GM21360 (cell line): ENCODE results near the gene MRPL28.
A peak's percentile ranks its signal among the peaks of the same experiment; 100 is the strongest.
"Not testable (repeated sequence)": the region's sequence is repeated elsewhere in the genome, so short reads cannot be mapped to it uniquely, and the experiment has no call there.

Experiments
- ATAC-seq: cut with Tn5 transposase; IDR thresholded peaks from one replicate; pipeline ENCODE4 v1.9.1; 2021; ENCODE audit warnings: mild to moderate bottlenecking, moderate library complexity; ENCODE audit not compliant: unreplicated experiment

MRPL28 gene

DNA sequence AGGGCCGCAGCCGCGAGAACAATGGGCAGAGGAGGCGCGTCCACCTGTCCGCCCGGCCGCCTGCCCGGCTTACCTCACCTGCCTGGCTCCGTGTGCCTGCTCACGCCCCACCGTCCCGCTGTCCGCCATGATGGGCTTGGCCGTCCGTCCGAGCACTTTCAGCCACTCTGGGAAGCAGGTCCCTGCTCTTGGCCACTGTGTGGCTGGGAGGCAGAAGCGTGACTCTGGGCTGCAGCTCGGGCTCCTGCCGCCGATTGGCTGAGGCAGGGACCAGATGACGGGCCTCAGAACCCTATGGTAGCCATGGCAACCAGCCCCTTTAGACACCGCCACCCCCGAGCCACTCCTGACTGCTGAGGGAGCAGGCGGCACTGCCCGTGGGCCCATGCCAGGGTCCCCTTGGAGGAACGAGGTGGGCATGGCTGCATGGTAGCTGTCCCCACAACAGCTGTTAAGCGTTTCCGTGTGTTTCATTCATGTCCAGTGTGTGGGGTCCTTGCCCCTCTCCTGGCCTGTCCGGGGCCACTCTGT is 8.9 kb downstream of the MRPL28 start:
- no peak for ATAC-seq

DNA sequence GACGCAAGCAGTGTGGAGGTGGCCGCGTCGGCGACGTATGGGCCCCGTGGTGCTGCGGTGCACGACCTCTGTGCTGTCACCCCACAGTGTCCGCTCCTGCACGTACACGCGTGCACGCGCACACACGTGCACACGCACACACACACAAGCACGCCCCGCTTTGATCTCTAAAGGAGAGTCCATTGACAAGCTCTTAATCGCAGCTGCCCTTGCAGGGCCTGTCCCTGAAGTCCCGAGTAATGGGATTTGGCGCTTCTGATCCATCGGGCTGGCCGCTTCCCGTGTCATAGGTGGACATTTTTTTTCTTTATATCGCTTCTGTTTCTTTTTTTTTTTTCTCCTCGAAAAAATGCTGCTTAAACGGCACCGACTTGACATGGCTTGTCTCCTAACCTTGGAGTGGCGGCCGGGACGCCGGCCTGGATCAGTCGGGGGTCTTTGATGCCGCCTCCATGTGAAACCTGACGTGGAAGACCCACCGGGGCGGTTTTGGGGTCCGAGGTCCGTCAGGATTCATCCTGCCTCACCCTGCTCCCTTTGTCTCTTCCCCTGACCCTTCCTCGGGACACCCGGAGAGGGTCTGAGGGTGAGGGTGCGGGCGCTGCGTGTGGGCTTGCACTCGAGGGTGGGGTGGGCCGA is 9.5 kb downstream of the MRPL28 start:
- no peak for ATAC-seq

DNA sequence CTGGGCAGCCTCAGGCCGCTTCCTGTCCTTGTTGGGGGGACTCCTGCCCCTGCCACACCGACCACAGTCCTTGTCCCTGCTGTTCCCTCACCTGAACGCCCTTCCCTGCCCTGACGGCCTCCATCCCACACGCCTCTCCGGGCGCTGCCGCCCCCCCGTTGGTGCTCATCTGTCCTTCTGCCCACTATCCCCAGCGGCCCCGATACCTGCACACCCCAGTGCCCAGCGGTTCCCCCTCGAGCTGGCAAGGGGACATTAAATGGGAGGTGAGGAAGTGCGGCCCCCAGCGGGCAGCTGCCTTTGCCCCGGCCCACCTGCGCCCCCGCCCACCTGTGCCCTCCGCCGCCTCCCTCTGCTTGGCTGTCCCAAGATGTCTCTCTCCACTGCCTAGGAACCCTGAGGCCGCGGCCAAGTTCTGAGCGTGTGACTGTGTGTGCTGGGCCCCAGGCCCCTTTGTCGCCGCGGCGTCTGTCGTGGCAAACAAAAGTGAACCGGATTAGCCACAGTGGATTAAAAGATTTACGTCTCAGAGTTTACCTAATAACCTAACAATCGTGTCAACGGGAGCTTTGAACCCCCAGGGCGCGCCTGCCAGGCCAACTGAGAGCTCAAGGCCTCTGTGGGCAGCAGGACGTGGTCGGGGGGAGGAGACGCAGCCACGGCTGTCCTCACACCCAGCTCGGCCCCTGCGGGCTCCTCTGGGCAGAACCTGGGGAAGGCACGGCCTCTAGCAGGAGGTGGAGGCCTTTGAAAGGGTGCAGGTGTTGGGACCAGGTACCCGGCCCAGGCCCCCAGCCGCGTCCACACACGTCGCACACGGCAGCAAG is 10.3 kb downstream of the MRPL28 start:
- ATAC-seq: no peak

DNA sequence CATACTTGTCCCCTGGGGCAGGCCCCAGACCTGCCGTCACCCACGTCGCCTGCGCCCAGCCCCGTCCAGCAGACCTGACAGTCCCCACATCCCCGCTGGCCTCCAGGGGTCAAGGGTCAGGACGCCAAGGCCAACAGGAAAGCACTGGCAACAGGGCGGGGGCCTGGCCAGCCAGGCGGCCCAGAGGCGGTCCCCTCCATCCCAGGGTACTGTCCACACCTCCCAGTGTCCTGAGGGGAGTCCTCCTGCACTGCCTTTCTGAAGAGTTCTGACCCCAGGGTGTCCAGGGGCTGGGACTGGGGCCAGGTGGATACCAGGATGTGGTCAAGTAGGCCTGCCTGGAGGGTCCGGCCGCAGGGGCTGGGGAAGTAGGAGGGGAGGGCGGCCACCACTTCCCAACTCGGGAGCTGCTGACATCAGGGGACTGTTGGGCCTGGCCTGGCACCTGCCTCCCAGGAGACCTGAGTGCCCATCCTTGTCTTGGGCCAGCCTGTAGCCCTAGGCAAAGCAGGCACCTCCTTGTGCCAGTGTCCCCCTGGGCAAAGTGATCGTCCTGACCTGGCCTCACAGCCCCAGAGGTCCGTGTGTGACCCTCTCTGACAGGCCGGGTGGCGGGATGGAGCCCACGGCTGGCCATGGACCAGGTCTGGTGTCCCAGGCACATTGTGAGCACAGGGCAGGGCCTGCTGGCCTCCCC is 11.1 kb downstream of the MRPL28 start:
- no peak for ATAC-seq

DNA sequence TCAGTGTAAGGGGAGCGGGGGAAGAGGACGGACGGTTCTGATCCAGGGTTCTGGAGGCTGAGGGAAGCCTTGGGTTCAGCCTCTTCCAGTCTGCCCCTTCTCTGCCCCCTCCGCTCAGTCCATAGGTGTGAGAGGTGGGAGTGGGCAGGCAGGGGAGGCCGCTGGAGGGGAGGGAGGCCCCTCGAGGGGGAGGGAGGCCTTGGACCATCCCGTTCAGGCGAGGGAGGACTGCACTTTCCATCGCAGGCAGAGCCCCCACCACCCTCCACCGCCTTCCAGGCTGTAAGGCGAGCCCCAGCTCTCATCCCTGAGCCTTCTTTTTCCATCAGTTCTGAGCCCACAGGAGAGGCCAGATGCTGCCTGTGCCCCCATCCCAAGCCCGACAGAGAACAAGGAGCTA is 13.6 kb downstream of the MRPL28 start:
- ATAC-seq: no peak

DNA sequence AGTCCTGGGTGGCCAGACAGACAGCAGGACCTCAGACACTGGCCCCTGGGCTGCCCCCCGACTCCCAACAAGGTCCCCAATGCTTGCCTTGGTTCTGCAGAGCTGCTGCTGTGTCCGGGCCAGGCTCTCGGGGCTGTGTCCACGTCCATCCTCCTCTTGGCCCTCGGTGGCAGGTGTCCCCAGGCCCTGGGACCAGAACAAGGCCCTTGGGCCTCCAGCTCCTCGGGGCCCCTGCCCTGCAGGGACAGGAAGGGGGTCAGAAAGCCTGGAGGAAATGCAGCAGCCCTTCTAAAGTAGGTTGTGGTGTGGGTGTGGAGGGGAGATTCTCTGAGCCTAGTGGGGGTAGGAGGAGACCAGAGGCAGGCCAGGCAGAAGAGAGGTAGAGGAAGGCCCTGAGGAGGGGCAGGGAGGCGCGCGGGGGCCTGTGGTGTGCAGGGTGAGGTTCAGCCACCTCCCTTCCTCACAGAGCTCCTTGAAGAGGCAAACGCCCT is 15.3 kb downstream of the MRPL28 start:
- no peak for ATAC-seq

DNA sequence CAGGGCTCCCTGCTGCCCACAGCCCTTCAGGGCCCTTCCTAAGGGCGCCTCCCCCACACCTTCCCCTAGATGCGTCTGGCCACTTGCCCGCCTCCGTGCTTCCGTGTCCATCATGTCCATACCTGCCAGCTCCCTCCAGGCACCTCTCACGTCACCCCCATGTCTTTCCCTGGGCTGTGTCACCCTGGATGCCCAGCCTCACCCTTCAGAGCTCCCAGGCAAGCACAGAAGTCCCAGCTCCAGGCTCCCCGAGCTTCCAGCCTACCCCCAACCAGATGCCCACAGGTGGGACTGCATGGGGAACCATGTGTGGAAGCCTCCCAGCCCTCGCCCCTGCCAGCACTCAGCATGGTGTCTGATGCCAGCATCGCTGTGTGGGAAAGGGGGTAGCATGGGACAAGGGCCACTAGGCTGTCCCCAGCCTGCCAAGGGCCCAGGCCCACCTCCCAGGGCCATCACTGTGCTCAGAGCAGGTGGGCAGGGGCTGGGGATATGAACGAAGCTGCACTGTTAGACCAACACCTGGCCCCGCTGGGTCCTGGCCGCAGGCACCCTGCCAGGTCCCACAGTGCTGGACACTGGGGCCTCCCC is 16.0 kb downstream of the MRPL28 start:
- no peak for ATAC-seq

DNA sequence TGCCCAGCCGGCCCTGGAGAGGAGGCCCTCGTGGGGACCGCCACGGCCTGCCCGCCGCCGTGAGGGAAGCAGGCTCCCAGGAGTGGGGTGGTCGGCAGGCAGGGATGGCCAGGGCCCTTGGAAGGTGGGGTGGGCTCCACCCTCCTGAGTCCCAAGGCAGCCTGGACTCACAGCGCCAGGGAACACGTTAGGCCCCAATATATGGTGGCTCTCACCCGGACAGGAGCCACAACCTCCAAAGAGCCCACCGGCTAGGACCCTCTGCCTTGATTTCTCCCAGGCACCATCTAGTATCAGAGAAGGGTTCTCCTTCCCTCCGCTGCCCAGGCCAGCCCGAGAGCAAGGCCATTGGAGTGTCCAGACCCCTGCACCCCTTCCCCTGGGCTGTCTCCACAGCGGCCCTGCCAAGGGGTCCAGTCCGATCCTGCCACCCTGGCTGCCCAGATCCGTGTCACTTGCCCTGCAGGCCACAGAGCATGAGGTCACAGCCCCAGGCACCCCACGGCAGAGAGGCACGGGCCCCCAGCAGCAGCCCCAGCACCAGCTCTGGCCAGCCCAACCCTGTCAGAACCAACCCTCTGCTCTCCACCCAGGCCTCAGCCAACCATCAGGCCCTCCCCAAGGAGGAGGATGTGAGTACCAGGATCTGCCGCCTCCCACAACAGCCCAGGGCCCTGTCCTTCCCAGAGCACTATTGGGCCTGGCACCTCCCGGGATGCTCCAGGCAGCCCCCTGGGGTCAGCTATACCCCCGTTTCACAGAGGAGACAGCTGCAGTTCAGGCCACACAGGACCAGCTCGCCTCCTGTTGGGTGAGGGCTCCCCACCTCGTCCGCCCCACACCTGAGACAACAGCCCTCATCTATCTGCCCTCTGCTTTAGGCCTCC is 16.7 kb downstream of the MRPL28 start:
- ATAC-seq: no peak

DNA sequence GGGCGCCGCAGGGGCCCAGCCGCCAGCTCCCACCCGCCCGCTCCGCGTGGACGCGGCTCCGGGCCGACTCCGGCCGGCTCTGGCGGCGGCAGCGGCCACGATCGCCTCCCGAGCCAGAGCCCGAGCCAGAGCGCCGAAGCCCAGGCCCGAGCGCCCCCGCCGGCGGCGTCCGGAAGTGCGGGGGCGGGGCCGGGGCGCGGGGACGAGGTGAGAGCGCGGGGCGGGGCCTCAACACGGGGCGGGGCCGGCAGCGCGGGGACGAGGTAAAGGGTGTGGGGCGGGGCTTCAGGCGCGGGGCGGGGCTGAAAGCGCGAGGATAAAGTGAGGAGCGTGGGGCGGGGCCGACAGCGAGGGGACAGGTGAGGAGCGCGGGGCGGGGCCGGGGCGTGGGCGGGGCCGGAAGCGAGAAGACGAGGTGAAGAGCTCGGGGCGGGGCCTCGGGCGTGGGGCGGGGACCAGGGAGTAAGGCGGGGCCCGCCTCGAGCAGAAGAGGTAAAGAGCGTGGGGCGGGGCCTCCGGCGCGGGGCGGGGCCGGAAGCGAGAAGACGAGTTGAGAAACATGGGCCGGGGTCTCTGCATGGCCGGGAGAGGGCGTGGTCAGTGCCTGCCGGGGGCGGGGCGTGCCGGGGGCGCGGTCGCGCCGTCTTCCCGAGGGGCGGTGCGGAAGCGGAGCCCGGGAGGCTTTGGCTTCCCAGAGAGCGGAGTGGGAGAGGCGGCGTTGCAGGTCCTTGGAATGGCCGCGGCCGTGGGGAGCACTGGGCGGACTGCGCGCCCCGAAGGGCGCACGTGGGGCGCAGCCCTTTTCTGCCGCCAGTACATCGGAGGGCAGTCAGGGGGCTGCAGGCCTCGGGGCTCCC is 17.6 kb downstream of the MRPL28 start, which contains the start of gene AXIN1:
AXIN1 (minus strand) TSS at position 177 of the 857 bp plus-strand sequence. CDS start 5,698 bp downstream, outside the sequence.
- peak; percentile 69 for ATAC-seq

DNA sequence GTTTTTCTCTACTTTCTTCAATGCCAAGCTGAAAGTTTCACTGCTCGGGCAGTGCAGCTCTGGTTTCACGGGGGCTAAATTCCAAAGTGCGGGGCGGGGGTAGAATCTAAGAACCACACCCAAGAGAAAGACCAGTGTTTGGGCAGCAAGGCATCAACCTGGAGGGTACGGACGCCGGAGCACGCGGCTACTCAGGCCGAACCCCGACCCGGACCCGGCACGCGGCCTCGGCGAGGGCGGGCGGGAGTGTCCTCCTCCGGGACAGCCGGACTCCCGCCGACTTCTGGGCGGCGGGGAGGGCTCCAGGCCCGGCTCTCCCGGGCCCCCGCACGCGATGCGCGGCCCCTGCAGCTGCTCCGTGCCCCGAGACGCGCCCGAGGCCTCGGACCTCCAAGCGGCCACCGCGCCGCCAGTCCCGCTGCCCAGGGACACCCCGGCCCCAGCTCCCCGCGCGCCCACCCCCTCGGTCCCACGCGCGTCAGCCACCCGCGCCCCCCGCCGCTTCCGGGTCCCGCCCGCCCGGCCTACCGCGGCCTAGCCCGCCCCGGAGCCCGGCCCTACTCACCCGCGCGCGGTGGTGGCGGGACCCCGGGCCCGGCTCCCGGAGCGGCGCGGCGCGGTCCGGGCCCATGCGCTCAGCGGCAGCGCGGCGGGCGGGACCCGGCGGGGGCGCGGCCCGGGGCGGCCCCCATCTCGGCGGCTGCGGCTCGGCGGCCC is 18.4 kb downstream of the MRPL28 start:
- peak; percentile 35 for ATAC-seq

DNA sequence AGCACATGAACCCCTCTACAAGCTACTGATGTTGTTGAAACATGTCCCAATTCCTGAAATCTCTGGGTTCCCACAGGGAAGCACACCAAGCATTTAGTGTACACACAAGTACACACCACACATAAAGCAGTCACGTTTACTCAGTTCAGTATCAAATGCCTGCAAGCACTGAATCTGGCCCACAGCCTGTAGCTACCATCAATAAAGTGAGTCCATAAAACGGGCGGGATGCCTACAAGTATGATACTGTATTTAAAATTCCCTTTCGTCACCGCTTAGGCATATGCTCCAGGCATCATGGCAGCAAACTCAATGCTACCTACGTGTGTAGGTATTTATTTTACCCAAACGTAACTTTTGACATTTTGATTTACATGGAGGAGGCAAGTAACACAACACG is 20.1 kb downstream of the MRPL28 start:
- ATAC-seq: no peak

DNA sequence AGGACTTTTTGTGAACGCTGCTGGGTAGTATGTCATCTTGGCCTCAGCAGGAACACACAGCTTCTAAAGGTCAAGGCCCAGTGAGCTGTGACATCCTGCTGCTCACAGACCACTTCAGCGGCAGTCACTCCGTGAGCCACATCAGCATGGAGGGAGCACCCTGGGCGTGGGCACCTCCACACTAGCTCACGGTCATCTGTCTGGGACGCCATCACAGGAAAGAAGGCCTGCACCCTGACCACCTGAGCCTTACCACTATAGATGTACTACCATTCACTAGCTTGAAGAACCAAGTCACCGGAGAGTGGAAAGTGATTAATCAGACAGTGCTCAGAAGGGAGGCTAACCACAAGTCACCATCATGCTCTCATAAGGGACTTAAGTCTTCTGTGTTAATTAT is 21.1 kb downstream of the MRPL28 start:
- ATAC-seq: no peak

DNA sequence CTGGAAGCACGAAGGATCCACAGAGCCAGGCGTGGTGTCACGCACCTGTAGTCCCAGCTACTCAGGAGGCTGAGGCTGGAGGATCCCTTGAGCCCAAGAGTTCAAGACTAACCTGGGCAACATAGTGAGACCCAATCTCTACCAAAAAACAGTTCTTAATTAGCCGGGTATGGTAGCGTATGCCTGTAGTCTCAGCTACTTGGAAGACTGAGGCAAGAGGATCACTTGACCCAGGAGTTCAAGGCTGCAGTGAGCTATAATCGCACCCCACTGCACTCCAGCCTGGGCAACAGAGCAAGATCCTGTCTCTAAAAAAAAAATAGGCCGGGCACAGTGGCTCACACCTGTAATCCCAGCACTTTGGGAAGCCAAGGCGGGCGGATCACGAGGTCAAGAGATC is 21.8 kb downstream of the MRPL28 start:
- ATAC-seq: not testable (repeated sequence)

DNA sequence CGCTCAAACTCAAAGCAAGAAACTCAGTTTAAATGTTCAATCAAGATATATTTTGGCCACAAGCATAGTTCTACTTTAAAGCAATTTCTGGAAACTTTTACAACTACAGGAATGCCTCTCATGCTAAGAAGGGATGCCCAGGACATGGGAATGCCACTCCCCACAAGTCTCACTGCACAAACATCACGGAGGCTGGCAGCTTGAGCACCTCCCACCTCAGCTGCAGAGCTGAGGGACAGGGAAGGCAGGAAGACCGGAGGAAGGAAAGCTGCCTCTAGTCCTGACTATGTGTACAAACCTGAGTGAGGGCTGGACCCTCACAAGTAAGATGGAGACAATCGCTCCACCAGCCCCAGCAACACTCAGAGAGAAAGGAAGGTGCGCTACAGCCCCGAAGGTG is 23.1 kb downstream of the MRPL28 start:
- ATAC-seq: no peak

DNA sequence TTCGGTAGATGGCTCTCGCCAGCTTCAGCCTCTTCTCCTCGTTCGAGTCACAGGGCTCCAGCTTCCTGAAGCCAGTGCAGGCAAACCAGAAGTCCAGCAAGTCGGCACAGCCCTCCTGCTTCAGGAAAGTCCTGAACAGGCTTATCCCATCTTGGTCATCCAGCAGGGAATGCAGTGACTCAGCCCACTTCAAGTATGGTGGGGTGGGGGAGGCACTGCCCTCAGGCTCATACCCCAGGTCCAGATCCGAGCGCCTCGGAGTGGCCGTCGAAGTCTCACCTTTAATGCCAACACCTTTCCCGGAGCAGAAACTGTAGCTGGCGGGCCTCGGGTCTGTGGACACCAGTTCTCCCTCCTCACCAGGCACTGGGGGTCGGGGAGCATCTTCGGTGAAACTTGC is 23.8 kb downstream of the MRPL28 start:
- ATAC-seq: no peak

DNA sequence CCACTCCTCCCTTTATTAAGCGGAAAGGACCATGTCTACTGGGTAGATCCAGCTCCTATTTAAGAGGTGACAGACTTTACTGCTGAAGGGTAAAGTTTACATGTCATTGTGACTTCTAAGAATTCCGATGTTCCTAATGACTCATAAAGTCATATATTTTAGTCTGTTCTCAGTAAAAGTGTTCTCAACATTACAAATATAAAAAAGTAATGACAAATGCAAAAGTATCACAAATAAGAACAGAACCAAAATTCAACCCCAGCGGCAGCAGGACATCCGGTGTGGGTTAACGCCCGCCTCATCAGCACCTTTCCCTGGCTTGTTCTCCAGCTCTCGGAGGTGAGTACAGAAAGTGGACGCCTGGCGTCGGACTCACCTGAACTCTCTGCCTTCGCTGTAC is 24.6 kb downstream of the MRPL28 start:
- ATAC-seq: no peak

DNA sequence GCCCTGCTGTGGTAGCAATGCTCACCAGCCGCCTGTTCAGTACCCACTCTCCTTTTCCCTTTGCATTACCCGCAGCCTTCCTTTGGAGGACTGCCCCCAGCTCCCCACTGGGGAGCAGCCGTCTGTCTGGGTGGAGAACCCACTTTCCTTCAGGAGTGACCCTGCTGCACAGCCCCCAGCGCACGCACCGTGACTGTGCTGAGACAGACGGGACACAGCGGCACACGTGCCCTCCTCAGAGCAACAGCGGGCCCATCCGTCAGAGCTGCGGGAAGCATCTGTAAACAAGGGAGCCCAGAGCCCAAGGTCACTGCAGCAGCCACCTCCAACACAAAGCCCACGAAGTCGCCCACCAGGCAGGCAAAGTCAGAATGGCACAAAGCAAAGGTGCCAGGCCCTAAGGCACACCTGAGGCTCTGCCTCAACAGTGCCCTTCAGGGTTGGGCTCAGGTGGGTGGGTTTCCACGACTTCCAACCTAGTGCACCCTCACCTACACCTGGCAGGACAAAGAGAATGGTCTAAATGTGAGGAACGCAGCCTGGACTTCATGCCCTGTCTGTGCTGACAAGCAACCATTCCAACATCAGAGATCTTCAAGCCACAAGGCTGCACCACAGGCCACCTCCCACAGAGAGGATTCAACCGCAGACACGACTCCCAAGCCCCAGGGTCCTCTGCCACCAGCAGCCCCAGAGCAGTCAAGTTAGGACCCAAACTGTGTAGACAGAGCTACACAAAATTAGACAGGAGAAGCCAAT is 27.7 kb downstream of the MRPL28 start:
- ATAC-seq: no peak

DNA sequence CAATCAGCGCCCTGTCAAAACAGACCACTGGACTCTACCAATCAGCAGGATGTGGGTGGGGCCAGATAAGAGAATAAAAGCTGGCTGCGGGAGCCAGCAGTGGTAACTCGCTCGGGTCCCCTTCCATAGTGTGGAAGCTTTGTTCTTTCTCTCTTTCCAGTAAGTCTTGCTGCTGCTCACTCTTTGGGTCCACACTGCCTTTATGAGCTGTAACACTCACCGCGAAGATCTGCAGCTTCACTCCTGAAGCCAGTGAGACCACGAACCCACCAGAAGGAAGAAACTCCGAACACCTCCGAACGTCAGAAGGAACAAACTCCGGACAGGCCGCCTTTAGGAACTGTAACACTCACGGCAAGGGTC is 28.4 kb downstream of the MRPL28 start:
- not testable (repeated sequence) for ATAC-seq
